AG10803 (cell line): ENCODE results near the gene HBB.
"Not testable (repeated sequence)": the region's sequence is repeated elsewhere in the genome, so short reads cannot be mapped to it uniquely, and the experiment has no call there.

Experiments
- DNase-seq: peaks from one replicate; pipeline ENCODE4 v3.0.0; 2010; ENCODE audit warnings: low read depth
- H3K4me3 ChIP-seq: 2 replicates; pipeline ENCODE4 v1.5.1; 2011; ENCODE audit warnings: mild to moderate bottlenecking, low read length, control low read depth
- CTCF ChIP-seq: conservative IDR thresholded peaks from 2 replicates; pipeline ENCODE4 v1.5.1; 2011; ENCODE audit warnings: mild to moderate bottlenecking, low read length, control low read depth, inconsistent platforms

The HBB gene

GRCh38 chr11:5265832-5266231 lies 39.0 kb upstream of the HBB start:
- no peak for DNase-seq
- H3K4me3 ChIP-seq = no peak overlapping the region
- TF ChIP-seq CTCF = no peak

GRCh38 chr11:5258543-5259262 lies 31.8 kb upstream of the HBB start:
- DNase-seq = no peak
- H3K4me3 ChIP-seq = no peak overlapping the region
- no peak for TF ChIP-seq CTCF

- no peak for DNase-seq
- no peak overlapping the region for H3K4me3 ChIP-seq
- TF ChIP-seq CTCF = no peak
These were observed 30.4 kb upstream of the HBB start for GRCh38 chr11:5257296-5257695.

GRCh38 chr11:5254646-5255413 lies 28.0 kb upstream of the HBB start, which contains the start of gene HBG2:
Gene HBG2 (minus strand): TSS chr11:5254781. CDS start chr11:5254728, 53 bp downstream.
- DNase-seq = peak; percentile 11
- not testable (repeated sequence) for H3K4me3 ChIP-seq

- not testable (repeated sequence) for H3K4me3 ChIP-seq
These were observed 27.2 kb upstream of the HBB start for GRCh38 chr11:5254023-5254422.

GRCh38 chr11:5253440-5253839 lies 26.6 kb upstream of the HBB start:
- DNase-seq, H3K4me3 ChIP-seq: not testable (repeated sequence)

More at GRCh38 chr11:5254023-5254422, 27.2 kb upstream of the HBB start:
- DNase-seq = not testable (repeated sequence)

GRCh38 chr11:5252919-5253265 lies 26.0 kb upstream of the HBB start:
- no peak for TF ChIP-seq CTCF
- no peak for DNase-seq
- H3K4me3 ChIP-seq = no peak overlapping the region

- DNase-seq = no peak
- no peak for TF ChIP-seq CTCF
These were observed 25.5 kb upstream of the HBB start for GRCh38 chr11:5252192-5252918.

More at GRCh38 chr11:5252192-5252918, 25.5 kb upstream of the HBB start:
- no peak overlapping the region for H3K4me3 ChIP-seq
